ENCODE data around the gene PXMP2.

The PXMP2 gene

GRCh38 chr12:132687211-132688164 is at the start of gene PXMP2, which contains the start of gene POLE:
PXMP2 (plus strand) TSS chr12:132687587; CDS start chr12:132687671, 84 bp downstream.
POLE (minus strand) TSS chr12:132687342; CDS start chr12:132687315, 27 bp downstream.
- DNase-seq: peak; percentile 78

- no peak for DNase-seq
These were observed 49.6 kb upstream of the PXMP2 start for GRCh38 chr12:132637811-132638210.

GRCh38 chr12:132638541-132639408 is 48.6 kb upstream of the PXMP2 start:
- DNase-seq: no peak

GRCh38 chr12:132639956-132640520 is 47.3 kb upstream of the PXMP2 start:
- no peak for DNase-seq

- DNase-seq: no peak
These were observed 46.5 kb upstream of the PXMP2 start for GRCh38 chr12:132640936-132641335.

- no peak for DNase-seq
These were observed 45.4 kb upstream of the PXMP2 start for GRCh38 chr12:132641811-132642650.

GRCh38 chr12:132642846-132643835 is 44.2 kb upstream of the PXMP2 start:
- DNase-seq: no peak

- DNase-seq: no peak
These were observed 40.5 kb upstream of the PXMP2 start for GRCh38 chr12:132646850-132647249.

GRCh38 chr12:132647858-132648257 is 39.5 kb upstream of the PXMP2 start:
- no peak for DNase-seq

- no peak for DNase-seq
These were observed 38.7 kb upstream of the PXMP2 start for GRCh38 chr12:132648616-132649225.

- DNase-seq: no peak
These were observed 38.0 kb upstream of the PXMP2 start for GRCh38 chr12:132649226-132649945.

GRCh38 chr12:132651444-132652100 is 35.8 kb upstream of the PXMP2 start:
- peak; percentile 98 for DNase-seq

GRCh38 chr12:132653567-132654290 is 33.7 kb upstream of the PXMP2 start:
- DNase-seq: no peak

- DNase-seq: no peak
These were observed 30.2 kb upstream of the PXMP2 start for GRCh38 chr12:132657004-132657727.

GRCh38 chr12:132658149-132658894 is 29.1 kb upstream of the PXMP2 start:
- DNase-seq: no peak

GRCh38 chr12:132659146-132659545 is 28.2 kb upstream of the PXMP2 start:
- no peak for DNase-seq

- DNase-seq: no peak
These were observed 27.3 kb upstream of the PXMP2 start for GRCh38 chr12:132660052-132660451.
